ENCODE results near the gene SVIL.

GRCh38 chr10:29428486-29428885, 206.3 kb downstream of the SVIL start:
- TF ChIP-seq POLR2A (IDR thresholded peaks at IDR 0.05; ENCODE audit: low read length): no peak
- no peak for TF ChIP-seq GATA1 (IDR thresholded peaks at IDR 0.05; ENCODE audit: low read depth, low read length)

Data from erythroblast (primary cell).